ENCODE data around the gene GSDMA.

Gene GSDMA

Small RNA genes within 50 kb of the gene (small RNA-seq; reads per million reads assigned to genes)
- 169 reads per million, percentile 94 among the genes with 10 or more reads in this experiment for gene SNORD124 (ENCODE audit: low read depth)
